Measurements from ENCODE around the gene GABARAPL2.
"Not testable (repeated sequence)": the region's sequence is repeated elsewhere in the genome, so short reads cannot be mapped to it uniquely, and the experiment has no call there.

The GABARAPL2 gene

GRCh38 chr16:75537776-75538175 lies 28.4 kb upstream of the GABARAPL2 start:
- Histone ChIP-seq H3K4me1 (ENCODE audit: control insufficient read depth, insufficient read depth, low read length) (no peaks in the 10 kb centered on the region), H3K9me3 (ENCODE audit: control insufficient read depth, insufficient read depth, low read depth, low read length) (no peaks in the 10 kb centered on the region), H3K36me3 (ENCODE audit: control insufficient read depth in 2 of 2, insufficient read depth in 1 of 2, low read length in 2 of 2) (no peaks in the 10 kb centered on the region; a peak in 1 of 3 replicates), H3K4me3 (ENCODE audit: low read depth, low read length) (no peak overlapping the region), H3K27ac (ENCODE audit: extremely low read depth, low read depth, low read length) (no peak overlapping the region)
- ChIA-PET POLR2A (interaction anchor here (0.6 kb wide), 1 partner anchor 66 kb away, joined by 3 read pairs; no protein-coding TSS in a partner anchor), CTCF (interaction anchor here (0.6 to 1.0 kb wide), 4 partner anchors 64 to 341 kb away, joined by 3 to 4 read pairs (median 4); no protein-coding TSS in a partner anchor)
- no peak for TF ChIP-seq REST (tag by site-specific recombination; IDR thresholded peaks at IDR 0.05)
- no peak for TF ChIP-seq ZNF610 (tag by site-specific recombination; IDR thresholded peaks at IDR 0.05; ENCODE audit: borderline replicate concordance)
- TF ChIP-seq ZNF274 (IDR thresholded peaks at IDR 0.05; ENCODE audit: low read length) = no peak
- no peak for TF ChIP-seq ZNF274 (tag by site-specific recombination; IDR thresholded peaks at IDR 0.05; ENCODE audit: borderline replicate concordance)
- TF ChIP-seq ZNF350 (tag by site-specific recombination; IDR thresholded peaks at IDR 0.05) = no peak
- no peak for TF ChIP-seq ZNF555 (tag by site-specific recombination; conservative IDR thresholded peaks at IDR 0.05)
- no peak for TF ChIP-seq PATZ1 (tag by site-specific recombination; IDR thresholded peaks at IDR 0.05)
- no peak for TF ChIP-seq KLF16 (tag by site-specific recombination; IDR thresholded peaks at IDR 0.05)
- TF ChIP-seq ZNF10 (tag by site-specific recombination; IDR thresholded peaks at IDR 0.05) = no peak
- TF ChIP-seq ATF2 (tag by site-specific recombination; IDR thresholded peaks at IDR 0.05; ENCODE audit: low read depth) = no peak
- TF ChIP-seq EGR2 (tag by site-specific recombination; IDR thresholded peaks at IDR 0.05; ENCODE audit: low read depth) = no peak

GRCh38 chr16:75538882-75539565 lies 27.2 kb upstream of the GABARAPL2 start:
- H3K27ac ChIP-seq (ENCODE audit: extremely low read depth, low read depth, low read length); H3K36me3 ChIP-seq (ENCODE audit: control insufficient read depth in 2 of 2, insufficient read depth in 1 of 2, low read length in 2 of 2); POLR2A ChIA-PET; H3K9me3 ChIP-seq (ENCODE audit: control insufficient read depth, insufficient read depth, low read depth, low read length); H3K4me1 ChIP-seq (ENCODE audit: control insufficient read depth, insufficient read depth, low read length); H3K4me3 ChIP-seq (ENCODE audit: low read depth, low read length): not testable (repeated sequence)
- CTCF ChIA-PET = interaction anchor here (1.0 kb wide), 1 partner anchor 66 kb away, joined by 4 read pairs; no protein-coding TSS in a partner anchor

- POLR2A ChIA-PET = no interaction called here
- Histone ChIP-seq H3K4me1 (ENCODE audit: control insufficient read depth, insufficient read depth, low read length) (no peaks in the 10 kb centered on the region), H3K4me3 (ENCODE audit: low read depth, low read length) (no peak overlapping the region), H3K27ac (ENCODE audit: extremely low read depth, low read depth, low read length) (no peak overlapping the region), H3K9me3 (ENCODE audit: control insufficient read depth, insufficient read depth, low read depth, low read length) (no peaks in the 10 kb centered on the region), H3K36me3 (ENCODE audit: control insufficient read depth in 2 of 2, insufficient read depth in 1 of 2, low read length in 2 of 2) (peaks cover 0 to 4% of the 10 kb centered on the region in 2 experiments; a peak in 2 of 3 replicates)
- CTCF ChIA-PET = interaction anchor here (0.7 to 1.5 kb wide), 2 partner anchors 12 to 76 kb away, joined by 5 to 7 read pairs; no protein-coding TSS in a partner anchor
- TF ChIP-seq TRIM28 (IDR thresholded peaks at IDR 0.05; ENCODE audit: borderline replicate concordance, low read length) (no peak), REST (tag by site-specific recombination; IDR thresholded peaks at IDR 0.05) (no peak), ZFP41 (tag by site-specific recombination; IDR thresholded peaks at IDR 0.05; ENCODE audit: borderline replicate concordance) (no peak), ZFP3 (tag by site-specific recombination; IDR thresholded peaks at IDR 0.05; ENCODE audit: low read depth) (no peak), INSM2 (tag by site-specific recombination; IDR thresholded peaks at IDR 0.05) (no peak), TCF7L2 (IDR thresholded peaks at IDR 0.05; ENCODE audit: borderline replicate concordance, low read depth, low read length) (no peak), ZNF654 (tag by site-specific recombination; IDR thresholded peaks at IDR 0.05; ENCODE audit: low read depth) (no peak), ZNF211 (tag by site-specific recombination; IDR thresholded peaks at IDR 0.05; ENCODE audit: low read depth) (no peak)
Measured at GRCh38 chr16:75541236-75541635, 24.9 kb upstream of the GABARAPL2 start.

All from HEK293 (cell line).